SK-N-SH (cell line): ENCODE results near the gene TP73. TPM values are rescaled to one million over a fixed set of nuclear protein-coding genes. Genes with fewer than 3 reads are reported as not detected.

Experiments
- CTCF ChIA-PET: fragments of 300-600, 350-600 bp; formaldehyde crosslinking; extraction: SDS; loops from one replicate; lab custom pipeline; 2021; lab: Yijun Ruan, JAX
- POLR2A ChIA-PET: fragments of 350-600 bp; sonication (Branson Sonifier 250); formaldehyde crosslinking; extraction: SDS; loops from one replicate; lab custom pipeline; 2020; ENCODE audit warnings: antibody characterized with exemption, inconsistent platforms; lab: Yijun Ruan, JAX
- DNase-seq: peaks from one replicate; pipeline ENCODE4 v3.0.0; 2012
- H2AFZ ChIP-seq: fragments of 200-600 bp; sonication (generic); 2 replicates; pipeline ENCODE4 v1.8.1; 2016; ENCODE audit warnings: antibody characterized with exemption, mild to moderate bottlenecking, low read depth
- H3F3A ChIP-seq: fragments of 200-600 bp; sonication (generic); replicated peaks from 2 replicates; pipeline ENCODE3; 2016; ENCODE audit warnings: antibody characterized with exemption, mild to moderate bottlenecking; ENCODE audit not compliant: insufficient read depth
- H3K27ac ChIP-seq, 2 experiments: fragments of 200-500 bp in 1 of 2; fragments of 200-600 bp in 1 of 2; sonication (Bioruptor generic) in 1 of 2; sonication (generic), shearing (Covaris generic) in 1 of 2; 2 replicates each; pipeline versions ENCODE4 v1.5.1 to v1.6.1; 2014 to 2016; ENCODE audit warnings: low read depth in 2 of 2, inconsistent platforms in 1 of 2, low read length in 1 of 2, mild to moderate bottlenecking in 1 of 2, mixed read lengths in 1 of 2
- H3K27me3 ChIP-seq: fragments of 200-600 bp; sonication (generic), shearing (Covaris generic); 2 replicates; pipeline ENCODE4 v1.6.1; 2016; ENCODE audit warnings: mixed run types; ENCODE audit not compliant: insufficient read depth
- H3K36me3 ChIP-seq, 2 experiments: fragments of 200-500 bp in 1 of 2; fragments of 200-600 bp in 1 of 2; sonication (Bioruptor generic) in 1 of 2; sonication (generic) in 1 of 2; replicated peaks in 1 of 2; 2 replicates each; pipeline versions ENCODE3 to v1.5.1; 2014 to 2016; ENCODE audit warnings: low read length in 1 of 2, mild to moderate bottlenecking in 1 of 2; ENCODE audit not compliant: insufficient read depth in 2 of 2, control insufficient read depth in 1 of 2
- H3K4me1 ChIP-seq, 2 experiments: fragments of 200-500 bp in 1 of 2; fragments of 200-600 bp in 1 of 2; sonication (Bioruptor generic) in 1 of 2; sonication (generic), shearing (Covaris generic) in 1 of 2; 2 replicates each; pipeline versions ENCODE4 v1.5.1 to v1.6.1; 2014 to 2016; ENCODE audit warnings: low read depth in 1 of 2, low read length in 1 of 2, mixed run types in 1 of 2; ENCODE audit not compliant: insufficient read depth in 2 of 2, control insufficient read depth in 1 of 2
- H3K4me2 ChIP-seq: fragments of 200-600 bp; sonication (generic), shearing (Covaris generic); 2 replicates; pipeline ENCODE4 v1.6.1; 2017; ENCODE audit warnings: mixed run types
- H3K4me3 ChIP-seq, 2 experiments: fragments of 200-500 bp in 1 of 2; fragments of 200-600 bp in 1 of 2; sonication (Bioruptor generic) in 1 of 2; sonication (generic), shearing (Covaris generic) in 1 of 2; 2 replicates each; pipeline versions ENCODE4 v1.5.1 to v1.8.1; 2014 to 2016; ENCODE audit warnings: low read depth in 2 of 2, inconsistent platforms in 1 of 2, low read length in 1 of 2, mild to moderate bottlenecking in 1 of 2, mixed read lengths in 1 of 2, moderate library complexity in 1 of 2
- H3K79me2 ChIP-seq: fragments of 200-600 bp; sonication (generic); 2 replicates; pipeline ENCODE4 v1.8.1; 2017; ENCODE audit warnings: mild to moderate bottlenecking; ENCODE audit not compliant: insufficient read depth
- H3K9ac ChIP-seq: fragments of 200-600 bp; sonication (generic); 2 replicates; pipeline ENCODE4 v1.6.1; 2017; ENCODE audit warnings: mixed run types
- H3K9me2 ChIP-seq: fragments of 200-600 bp; sonication (generic); 2 replicates; pipeline ENCODE4 v1.6.1; 2017; ENCODE audit warnings: mixed run types
- H3K9me3 ChIP-seq: fragments of 200-600 bp; sonication (generic); 2 replicates; pipeline ENCODE4 v1.6.1; 2017; ENCODE audit warnings: mixed run types, mild to moderate bottlenecking, moderate library complexity
- H4K20me1 ChIP-seq: fragments of 200-600 bp; sonication (generic); 2 replicates; pipeline ENCODE4 v1.6.1; 2017; ENCODE audit warnings: mild to moderate bottlenecking, mixed run types; ENCODE audit not compliant: insufficient read depth
- ELF1 ChIP-seq: IDR thresholded peaks from 2 replicates; pipeline ENCODE4 v1.4.0; 2012
- EP300 ChIP-seq, 2 experiments: IDR thresholded peaks; 2 replicates each; pipeline versions ENCODE4 v1.4.0 to v1.6.1; 2012; ENCODE audit warnings: borderline replicate concordance in 1 of 2, low read depth in 1 of 2, low read length in 1 of 2
- FOSL2 ChIP-seq: IDR thresholded peaks from 2 replicates; pipeline ENCODE4 v1.4.0; 2012; ENCODE audit warnings: low read depth, mild to moderate bottlenecking, moderate library complexity, borderline replicate concordance
- FOXJ3 ChIP-seq: sonication (generic); formaldehyde crosslinking; IDR thresholded peaks from 2 replicates; pipeline ENCODE4 v1.5.1; 2020; ENCODE audit warnings: mild to moderate bottlenecking, missing genetic modification reagents
- GABPA ChIP-seq: IDR thresholded peaks from 2 replicates; pipeline ENCODE4 v1.4.0; 2012; ENCODE audit warnings: low read depth, mild to moderate bottlenecking
- GATA2 ChIP-seq: sonication (generic); formaldehyde crosslinking; IDR thresholded peaks from 2 replicates; pipeline ENCODE4 v1.5.0; 2020; ENCODE audit warnings: mild to moderate bottlenecking, missing genetic modification reagents
- MAX ChIP-seq: IDR thresholded peaks from 2 replicates; pipeline ENCODE4 v1.4.0; 2012; ENCODE audit warnings: low read depth
- MEF2A ChIP-seq: IDR thresholded peaks from 2 replicates; pipeline ENCODE4 v1.4.0; 2012; ENCODE audit warnings: low read depth, borderline replicate concordance
- MXI1 ChIP-seq: IDR thresholded peaks from 2 replicates; pipeline ENCODE4 v1.6.1; 2012; ENCODE audit warnings: mild to moderate bottlenecking, low read depth, low read length, improper control_type of control experiment
- PBX3 ChIP-seq: IDR thresholded peaks from 2 replicates; pipeline ENCODE4; 2012
- POLR2AphosphoS5 ChIP-seq: IDR thresholded peaks from 2 replicates; pipeline ENCODE4 v1.6.1; 2012; ENCODE audit warnings: low read depth, low read length
- RFX5 ChIP-seq: IDR thresholded peaks from 2 replicates; pipeline ENCODE4 v1.6.1; 2012; ENCODE audit warnings: mild to moderate bottlenecking, improper control_type of control experiment, low read length
- TAF1 ChIP-seq: IDR thresholded peaks from 2 replicates; pipeline ENCODE4 v1.6.1; 2012; ENCODE audit warnings: low read depth, mild to moderate bottlenecking, low read length, moderate library complexity, borderline replicate concordance
- TEAD4 ChIP-seq: IDR thresholded peaks from 2 replicates; pipeline ENCODE4 v1.4.0; 2012; ENCODE audit warnings: mild to moderate bottlenecking, borderline replicate concordance; ENCODE audit not compliant: insufficient read depth
- USF1 ChIP-seq: IDR thresholded peaks from 2 replicates; pipeline ENCODE4 v1.4.0; 2012; ENCODE audit warnings: low read depth, borderline replicate concordance
- USF2 ChIP-seq: fragments of 150-350 bp; IDR thresholded peaks from 2 replicates; pipeline ENCODE4 v1.6.1; 2017; ENCODE audit warnings: antibody characterized with exemption, low read length, low read depth, borderline replicate concordance
- WGBS: methylation state at CpG from one replicate; pipeline ENCODE4 v1.1.6; 2017; ENCODE audit warnings: low lambda C conversion rate; 5-methylcytosine and 5-hydroxymethylcytosine counted together
- polyA plus RNA-seq, 3 experiments: library from polyadenylated mRNA; depleted of rRNA; stranded (reverse); fragments of >200 nt; gene quantifications; 2 replicates each; pipeline ENCODE4 v1.2.3, GENCODE V29; 2012

The TP73 gene
- polyA plus RNA-seq, 1 of the 3 experiments (the other 2 are of a cell fraction), result 0.64 TPM

GRCh38 chr1:3710251-3710650 is 57.9 kb downstream of the TP73 start:
- no peaks in the 10 kb centered on the region for H3K79me2 ChIP-seq
- no peaks in the 10 kb centered on the region for H3K9me3 ChIP-seq
- H3K27ac ChIP-seq, result no peak overlapping the region; a peak in 1 of 4 replicates
- DNase-seq, result no peak
- peaks cover 0 to 64% of the 10 kb centered on the region in 2 experiments; a peak in 1 of 4 replicates for H3K4me1 ChIP-seq
- WGBS, result 86% methylated on average over 10 of the region's 15 CpGs
- H3K27me3 ChIP-seq, result no peaks in the 10 kb centered on the region
- no peak overlapping the region for H3K4me2 ChIP-seq
- no peaks in the 10 kb centered on the region for H3F3A ChIP-seq
- H3K36me3 ChIP-seq, result no peaks in the 10 kb centered on the region
- no peaks in the 10 kb centered on the region for H3K9me2 ChIP-seq
- H4K20me1 ChIP-seq, result no peaks in the 10 kb centered on the region
- TF ChIP-seq RFX5 (no peak), FOSL2 (no peak), MAX (no peak), EP300 (IDR thresholded peaks at IDR 0.05; ENCODE audit: borderline replicate concordance in 1 of 2, low read depth in 1 of 2, low read length in 1 of 2) (no peak), FOXJ3 (CRISPR knock-in tag) (no peak), POLR2AphosphoS5 (no peak), PBX3 (no peak), MEF2A (no peak), GABPA (no peak), USF2 (no peak), ELF1 (no peak), MXI1 (no peak), TEAD4 (no peak), USF1 (no peak), TAF1 (no peak), GATA2 (no peak)
- ChIA-PET POLR2A (interaction anchor here (1.5 kb wide), 1 partner anchor 9 kb away, joined by 4 read pairs; no protein-coding TSS in a partner anchor), CTCF (interaction anchor here (0.6 to 16.2 kb wide), 4 partner anchors 9 to 978 kb away, joined by 3 to 369 read pairs (median 45); no protein-coding TSS in a partner anchor)
- no peak overlapping the region for H3K4me3 ChIP-seq
- no peak overlapping the region for H3K9ac ChIP-seq
- no peak overlapping the region for H2AFZ ChIP-seq
